Activated naive CD4-positive, alpha-beta T cell treated with anti-CD3 and anti-CD28 coated beads for 36 hours (primary cell): ENCODE data around the gene SOX30. TPM values are rescaled to one million over a fixed set of nuclear protein-coding genes. Genes with fewer than 3 reads are reported as not detected.
"Not testable (repeated sequence)": the region's sequence is repeated elsewhere in the genome, so short reads cannot be mapped to it uniquely, and the experiment has no call there.

ENCODE experiments used
- CTCF ChIA-PET: fragments of 350-600 bp; sonication (Branson Sonifier 250); formaldehyde crosslinking; loops from one replicate; lab custom pipeline; 2021; ENCODE audit warnings: antibody characterized with exemption; lab: Charles Lee
- DNase-seq: peaks from one replicate; pipeline ENCODE4 v3.0.0-alpha.2; 2020
- H3K27ac Mint-ChIP-seq: one replicate; pipeline ENCODE4 v1.8.0; 2021; ENCODE audit warnings: mild to moderate bottlenecking, mixed read lengths
- H3K27me3 Mint-ChIP-seq: one replicate; pipeline ENCODE4 v1.8.0; 2021; ENCODE audit warnings: low read depth, mixed read lengths
- H3K36me3 Mint-ChIP-seq: one replicate; pipeline ENCODE4 v1.8.0; 2021; ENCODE audit warnings: low read depth, mixed read lengths
- H3K4me1 Mint-ChIP-seq: one replicate; pipeline ENCODE4 v1.8.0; 2021; ENCODE audit warnings: low read depth, mixed read lengths
- H3K4me3 Mint-ChIP-seq: one replicate; pipeline ENCODE4 v1.8.0; 2021; ENCODE audit warnings: mild to moderate bottlenecking, moderate library complexity, mixed read lengths
- H3K9me3 Mint-ChIP-seq: one replicate; pipeline ENCODE4 v1.8.0; 2021; ENCODE audit warnings: mixed read lengths
- intact Hi-C: fragments of 100-400 bp; cut with micrococcal nuclease; formaldehyde crosslinking; loops from one replicate; pipeline ENCODE4 v1.15.1; 2023
- total RNA-seq, 2 experiments: library from RNA; stranded (reverse); gene quantifications; one replicate each; pipeline ENCODE4 v1.2.3, GENCODE V29; 2021

SOX30 gene
- total RNA-seq, 2 experiments from 2014 or later = 0.36 to 0.57 TPM

GRCh38 chr5:157677931-157678330 is 25.7 kb upstream of the SOX30 start:
- H3K9me3 Mint-ChIP-seq = no peaks in the 10 kb centered on the region
- intact Hi-C loops = no loop called here

GRCh38 chr5:157674351-157674750 is 22.1 kb upstream of the SOX30 start:
- H3K27ac Mint-ChIP-seq, intact Hi-C loops, H3K9me3 Mint-ChIP-seq, H3K36me3 Mint-ChIP-seq, H3K4me3 Mint-ChIP-seq, DNase-seq: not testable (repeated sequence)
- CTCF ChIA-PET = interaction anchor here (3.1 kb wide), 1 partner anchor 69 kb away, joined by 11 read pairs; the partner anchor contains the start of gene LSM11
- Mint-ChIP-seq H3K27me3 (peaks cover 24% of the 10 kb centered on the region), H3K4me1 (peaks cover 18% of the 10 kb centered on the region)

More at GRCh38 chr5:157677931-157678330, 25.7 kb upstream of the SOX30 start:
- no peak overlapping the region for H3K4me3 Mint-ChIP-seq
- no peak overlapping the region for H3K27ac Mint-ChIP-seq
- no peaks in the 10 kb centered on the region for H3K27me3 Mint-ChIP-seq
- no peaks in the 10 kb centered on the region for H3K4me1 Mint-ChIP-seq
- no peaks in the 10 kb centered on the region for H3K36me3 Mint-ChIP-seq
- no peak for DNase-seq
- CTCF ChIA-PET = no interaction called here

- no peak overlapping the region for H3K27ac Mint-ChIP-seq
- H3K4me3 Mint-ChIP-seq = no peak overlapping the region
- peaks cover 31% of the 10 kb centered on the region for H3K27me3 Mint-ChIP-seq
- intact Hi-C loops = no loop called here
- H3K36me3 Mint-ChIP-seq = no peaks in the 10 kb centered on the region
- no peak for DNase-seq
- H3K4me1 Mint-ChIP-seq = peaks cover 18% of the 10 kb centered on the region
- H3K9me3 Mint-ChIP-seq = no peaks in the 10 kb centered on the region
- CTCF ChIA-PET = no interaction called here
Observed at GRCh38 chr5:157672976-157673375, 20.7 kb upstream of the SOX30 start.

DNA sequence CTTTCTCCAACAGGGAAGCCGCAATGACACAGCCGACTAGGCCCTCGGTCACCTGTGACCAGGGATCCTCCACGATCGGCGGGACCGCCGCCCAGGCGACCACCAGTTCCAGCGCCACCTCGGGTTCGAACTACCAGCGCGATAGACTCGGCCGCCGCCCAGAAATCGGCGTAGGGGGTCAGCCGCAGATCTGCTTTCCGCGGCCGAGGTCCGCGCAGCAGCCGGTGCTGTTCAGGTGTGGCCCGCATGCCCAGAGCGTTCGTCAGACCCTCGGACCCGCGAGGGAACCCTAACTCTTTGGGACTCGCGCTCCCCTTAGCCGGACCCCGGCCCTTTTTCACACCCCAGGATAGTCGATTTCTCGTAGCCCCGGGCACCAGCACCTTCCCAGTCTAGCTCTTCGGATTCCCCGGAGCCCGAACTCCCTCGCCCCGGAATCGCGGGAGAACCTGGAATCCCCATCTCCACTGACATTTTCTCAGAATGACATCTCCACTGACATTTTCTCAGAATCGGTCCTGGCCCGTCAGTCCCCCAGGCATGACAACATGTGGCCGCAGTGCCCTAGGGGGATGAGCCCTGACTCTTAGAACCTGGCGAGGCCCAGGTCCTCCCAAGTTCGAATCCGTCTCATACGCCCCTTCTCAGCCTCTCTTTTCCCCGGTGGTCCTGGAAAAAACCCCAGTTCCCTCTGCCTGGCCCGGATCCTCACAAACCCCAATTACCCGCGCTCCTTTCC is 19.5 kb upstream of the SOX30 start:
- Mint-ChIP-seq H3K27me3 (peaks cover 33% of the 10 kb centered on the region), H3K27ac (no peak overlapping the region), H3K4me3 (peak overlapping the region; percentile 73), H3K9me3 (no peaks in the 10 kb centered on the region), H3K36me3 (no peaks in the 10 kb centered on the region), H3K4me1 (peaks cover 18% of the 10 kb centered on the region)
- no peak for DNase-seq
- intact Hi-C loops = no loop called here
- CTCF ChIA-PET = interaction anchor here (6.5 kb wide), 1 partner anchor 71 kb away, joined by 58 read pairs; the partner anchor contains the start of gene LSM11

- no peaks in the 10 kb centered on the region for H3K36me3 Mint-ChIP-seq
- H3K27me3 Mint-ChIP-seq = peaks cover 35% of the 10 kb centered on the region
- no peaks in the 10 kb centered on the region for H3K9me3 Mint-ChIP-seq
- intact Hi-C loops = no loop called here
- peaks cover 18% of the 10 kb centered on the region for H3K4me1 Mint-ChIP-seq
- peak; percentile 31 for DNase-seq
- H3K27ac Mint-ChIP-seq = peak within 1 kb of the TSS; percentile 10
- peak within 1 kb of the TSS; percentile 73 for H3K4me3 Mint-ChIP-seq
- CTCF ChIA-PET = interaction anchor here (0.6 to 6.5 kb wide), 9 partner anchors 9 to 240 kb away, joined by 3 to 58 read pairs (median 4); partner anchors contain the start of gene LSM11
Observed at GRCh38 chr5:157670662-157671591, 18.7 kb upstream of the SOX30 start, which contains the start of gene C5orf52. TSS of gene C5orf52 (plus strand) at chr5:157671533. CDS start at chr5:157671615, 82 bp downstream.

GRCh38 chr5:157669701-157670097 is 17.5 kb upstream of the SOX30 start:
- H3K9me3 Mint-ChIP-seq = peaks cover under 1% of the 10 kb centered on the region
- H3K36me3 Mint-ChIP-seq = no peaks in the 10 kb centered on the region
- no peak overlapping the region for H3K27ac Mint-ChIP-seq
- DNase-seq = no peak
- CTCF ChIA-PET = interaction anchor here (0.9 to 6.5 kb wide), 8 partner anchors 8 to 73 kb away, joined by 3 to 58 read pairs (median 4); partner anchors contain the start of gene LSM11
- intact Hi-C loops = loop anchor here (1.0 to 5.0 kb wide), 5 partner anchors 49 to 342 kb away; partner anchors contain the start of gene LSM11
- peaks cover 18% of the 10 kb centered on the region for H3K4me1 Mint-ChIP-seq
- H3K27me3 Mint-ChIP-seq = peaks cover 35% of the 10 kb centered on the region
- no peak overlapping the region for H3K4me3 Mint-ChIP-seq

DNA sequence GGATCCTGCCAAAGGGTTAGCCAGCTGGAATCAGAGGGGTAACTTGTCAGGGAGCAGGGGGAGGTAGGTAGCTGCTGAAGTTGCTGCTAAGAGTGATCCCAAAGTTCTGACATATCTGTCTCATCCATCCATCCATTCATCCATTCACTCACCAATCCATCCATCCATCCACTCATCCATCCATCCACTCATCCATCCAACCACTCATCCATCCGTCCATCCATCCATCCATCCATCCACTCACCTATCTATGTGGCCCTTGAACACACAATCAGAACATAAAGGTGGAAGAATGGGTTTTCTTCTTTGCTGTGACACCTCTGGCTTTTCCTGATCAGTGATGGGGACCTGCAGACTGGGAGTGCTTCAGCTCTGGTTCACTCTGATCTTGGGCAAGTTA is 16.1 kb upstream of the SOX30 start:
- Mint-ChIP-seq H3K27me3 (peaks cover 35% of the 10 kb centered on the region), H3K4me3 (no peak overlapping the region), H3K4me1 (peaks cover 18% of the 10 kb centered on the region), H3K9me3 (peaks cover 8% of the 10 kb centered on the region), H3K36me3 (no peaks in the 10 kb centered on the region), H3K27ac (no peak overlapping the region)
- intact Hi-C loops = loop anchor here (2.0 to 5.0 kb wide), 3 partner anchors 238 to 341 kb away; no protein-coding TSS in a partner anchor
- CTCF ChIA-PET = interaction anchor here (0.7 to 6.5 kb wide), 5 partner anchors 48 to 74 kb away, joined by 3 to 58 read pairs (median 5); partner anchors contain the start of gene LSM11
- no peak for DNase-seq

DNA sequence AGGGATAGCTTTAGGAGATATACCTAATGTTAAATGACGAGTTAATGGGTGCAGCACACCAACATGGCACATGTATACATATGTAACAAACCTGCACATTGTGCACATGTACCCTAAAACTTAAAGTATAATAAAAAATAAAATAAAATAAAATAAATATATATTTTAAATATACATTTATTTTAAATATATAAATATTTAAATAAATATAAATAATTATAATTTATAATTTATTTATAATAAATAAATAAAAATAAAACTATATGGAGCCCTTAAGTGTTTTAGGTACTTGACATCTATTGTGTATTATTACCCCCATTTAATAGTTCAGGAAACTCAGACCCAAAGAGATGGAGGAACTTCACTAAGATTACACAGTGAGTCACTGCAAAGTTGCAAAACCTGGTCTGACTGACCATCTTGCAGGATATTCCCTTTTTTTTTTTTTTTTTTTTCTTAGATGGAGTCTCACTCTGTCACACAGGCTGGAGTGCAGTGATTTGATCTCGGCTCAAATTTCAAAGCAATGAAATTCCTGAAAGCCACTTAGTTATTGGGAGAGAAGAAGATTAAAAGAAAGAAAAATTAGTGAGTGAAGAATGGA is 13.3 kb upstream of the SOX30 start:
- no peak overlapping the region for H3K4me3 Mint-ChIP-seq
- H3K9me3 Mint-ChIP-seq = peaks cover 9% of the 10 kb centered on the region
- CTCF ChIA-PET = interaction anchor here (0.6 to 6.5 kb wide), 3 partner anchors 16 to 1578 kb away, joined by 3 to 58 read pairs (median 3); partner anchors contain the start of gene LSM11
- H3K36me3 Mint-ChIP-seq = no peaks in the 10 kb centered on the region
- no peak for DNase-seq
- H3K27me3 Mint-ChIP-seq = peaks cover 17% of the 10 kb centered on the region
- H3K4me1 Mint-ChIP-seq = peaks cover 8% of the 10 kb centered on the region
- intact Hi-C loops = loop anchor here (5.0 kb wide), 2 partner anchors 282 to 338 kb away; no protein-coding TSS in a partner anchor
- no peak overlapping the region for H3K27ac Mint-ChIP-seq

- no peak for DNase-seq
Observed at GRCh38 chr5:157659868-157660660, 7.8 kb upstream of the SOX30 start.

DNA sequence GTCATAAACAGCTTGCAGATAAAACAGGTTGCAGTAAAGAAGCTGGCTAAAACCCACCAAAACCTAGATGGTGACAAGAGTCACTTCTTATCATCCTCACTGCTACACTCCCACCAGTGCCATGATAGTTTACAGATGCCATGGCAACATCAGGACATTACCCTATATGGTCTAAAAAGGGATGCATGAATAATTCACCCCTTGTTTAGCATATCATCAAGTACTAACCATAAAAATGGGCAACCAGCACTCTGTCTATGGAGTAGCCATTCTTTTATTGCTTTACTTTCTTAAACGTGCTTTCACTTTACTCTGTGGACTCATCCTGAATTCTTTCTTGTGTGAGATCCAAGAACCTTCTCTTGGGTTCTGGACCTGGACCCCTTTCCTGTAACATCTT is 6.7 kb upstream of the SOX30 start:
- no peaks in the 10 kb centered on the region for H3K4me1 Mint-ChIP-seq
- DNase-seq = no peak
- CTCF ChIA-PET = no interaction called here
- H3K36me3 Mint-ChIP-seq = peaks cover 12% of the 10 kb centered on the region
- no peak overlapping the region for H3K27ac Mint-ChIP-seq
- peaks cover 24% of the 10 kb centered on the region for H3K9me3 Mint-ChIP-seq
- no peaks in the 10 kb centered on the region for H3K27me3 Mint-ChIP-seq
- intact Hi-C loops = no loop called here
- H3K4me3 Mint-ChIP-seq = no peak overlapping the region

More at GRCh38 chr5:157659868-157660660, 7.8 kb upstream of the SOX30 start:
- no peaks in the 10 kb centered on the region for H3K4me1 Mint-ChIP-seq
- peaks cover 27% of the 10 kb centered on the region for H3K9me3 Mint-ChIP-seq
- peaks cover 11% of the 10 kb centered on the region for H3K36me3 Mint-ChIP-seq
- intact Hi-C loops = no loop called here
- H3K27ac Mint-ChIP-seq = no peak overlapping the region
- CTCF ChIA-PET = interaction anchor here (1.4 kb wide), 1 partner anchor 102 kb away, joined by 4 read pairs; no protein-coding TSS in a partner anchor
- H3K4me3 Mint-ChIP-seq = no peak overlapping the region
- no peaks in the 10 kb centered on the region for H3K27me3 Mint-ChIP-seq

DNA sequence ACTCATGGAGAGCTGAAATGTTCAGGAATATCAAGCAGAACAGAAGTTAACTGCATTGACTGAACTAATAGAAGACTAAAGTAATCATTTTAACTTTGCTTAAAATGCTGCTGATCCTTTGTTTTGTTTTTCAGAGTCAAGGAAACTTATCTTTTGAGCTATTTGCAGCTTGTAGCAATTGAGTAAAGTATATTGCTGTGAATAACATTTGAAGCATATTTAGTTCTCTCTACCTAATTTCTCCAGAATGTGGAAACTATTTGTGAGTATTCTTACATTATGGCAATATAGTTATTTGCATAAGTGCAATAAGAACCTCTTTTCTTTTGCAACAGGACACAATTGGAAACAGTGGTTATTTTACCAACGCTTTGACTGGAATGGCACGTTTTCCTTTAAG is 5.3 kb upstream of the SOX30 start:
- no peak for DNase-seq
- peaks cover 33% of the 10 kb centered on the region for H3K9me3 Mint-ChIP-seq
- peaks cover 20% of the 10 kb centered on the region for H3K36me3 Mint-ChIP-seq
- H3K27ac Mint-ChIP-seq = no peak overlapping the region
- peaks cover 2% of the 10 kb centered on the region for H3K27me3 Mint-ChIP-seq
- H3K4me1 Mint-ChIP-seq = peaks cover 6% of the 10 kb centered on the region
- intact Hi-C loops = no loop called here
- CTCF ChIA-PET = interaction anchor here (0.7 kb wide), 1 partner anchor 304 kb away, joined by 3 read pairs; no protein-coding TSS in a partner anchor
- H3K4me3 Mint-ChIP-seq = no peak overlapping the region
